Neuronal stem cell (in vitro differentiated cells): ENCODE results near the gene SLC22A17.

Experiments used
- DNase-seq: peaks from one replicate; pipeline ENCODE4 v3.0.0-alpha.2; 2013; ENCODE audit warnings: low spot score
- H2AFZ ChIP-seq: one replicate; pipeline ENCODE4 v1.6.1; 2013; ENCODE audit warnings: mild to moderate bottlenecking, low read length, inconsistent platforms
- H2AK5ac ChIP-seq: 2 replicates; pipeline ENCODE4 v1.6.1; 2013; ENCODE audit warnings: low read depth, mild to moderate bottlenecking, inconsistent platforms, low read length, moderate library complexity, mixed read lengths
- H2BK120ac ChIP-seq: 2 replicates; pipeline ENCODE4 v1.6.1; 2013; ENCODE audit warnings: low read depth, mild to moderate bottlenecking, inconsistent platforms, low read length, moderate library complexity, mixed read lengths
- H2BK12ac ChIP-seq: one replicate; pipeline ENCODE4 v1.6.1; 2013; ENCODE audit warnings: low read length, inconsistent platforms
- H2BK15ac ChIP-seq: 2 replicates; pipeline ENCODE4 v1.6.1; 2013; ENCODE audit warnings: mild to moderate bottlenecking, low read length, inconsistent platforms, mixed read lengths
- H2BK5ac ChIP-seq: one replicate; pipeline ENCODE4 v1.6.1; 2013; ENCODE audit warnings: inconsistent platforms, mild to moderate bottlenecking, low read length, moderate library complexity
- H3K14ac ChIP-seq: one replicate; pipeline ENCODE4 v1.6.1; 2013; ENCODE audit warnings: low read length, inconsistent platforms
- H3K18ac ChIP-seq: 2 replicates; pipeline ENCODE4 v1.6.1; 2013; ENCODE audit warnings: low read length, inconsistent platforms
- H3K23ac ChIP-seq: 2 replicates; pipeline ENCODE4 v1.6.1; 2013; ENCODE audit warnings: low read depth, mild to moderate bottlenecking, mixed read lengths, low read length, inconsistent platforms; ENCODE audit not compliant: poor library complexity
- H3K27ac ChIP-seq: replicated peaks from 3 replicates; pipeline ENCODE4 v1.5.1; 2013; ENCODE audit warnings: low read length, inconsistent platforms
- H3K27me3 ChIP-seq, 3 experiments: 2 replicates each; pipeline ENCODE4 v1.6.1; 2013; ENCODE audit warnings: low read length in 3 of 3, mild to moderate bottlenecking in 2 of 3, inconsistent platforms in 1 of 3, low read depth in 1 of 3, mixed read lengths in 1 of 3, moderate library complexity in 1 of 3; ENCODE audit not compliant: control insufficient read depth in 3 of 3, insufficient read depth in 3 of 3
- H3K36me3 ChIP-seq, 2 donors: replicated peaks in 1 of 2; 2 replicates each; pipeline ENCODE4 v1.6.1; 2013; ENCODE audit warnings: low read length in 2 of 2; ENCODE audit not compliant: control insufficient read depth in 2 of 2, insufficient read depth in 2 of 2
- H3K4ac ChIP-seq: 2 replicates; pipeline ENCODE4 v1.6.1; 2013; ENCODE audit warnings: inconsistent platforms, mild to moderate bottlenecking, low read length, moderate library complexity
- H3K4me1 ChIP-seq, 2 donors: 1 replicate in 1 of 2; 2 replicates in 1 of 2; pipeline ENCODE4 v1.6.1; 2013; ENCODE audit warnings: low read length in 2 of 2, low read depth in 1 of 2; ENCODE audit not compliant: control insufficient read depth in 2 of 2, insufficient read depth in 1 of 2
- H3K4me2 ChIP-seq: one replicate; pipeline ENCODE4 v1.6.1; 2013; ENCODE audit warnings: mild to moderate bottlenecking, low read length, inconsistent platforms; ENCODE audit not compliant: insufficient read depth, poor library complexity, severe bottlenecking
- H3K4me3 ChIP-seq, 2 donors: 2 replicates each; pipeline ENCODE4 v1.5.1; 2013; ENCODE audit warnings: low read length in 2 of 2, mild to moderate bottlenecking in 2 of 2, inconsistent platforms in 1 of 2, moderate library complexity in 1 of 2
- H3K79me1 ChIP-seq: one replicate; pipeline ENCODE4 v1.6.1; 2013; ENCODE audit warnings: low read depth, mild to moderate bottlenecking, inconsistent platforms, low read length, moderate library complexity
- H3K9ac ChIP-seq: one replicate; pipeline ENCODE4 v1.6.1; 2013; ENCODE audit warnings: mild to moderate bottlenecking, low read depth, low read length, inconsistent platforms; ENCODE audit not compliant: poor library complexity
- H3K9me3 ChIP-seq, 2 donors: replicated peaks in 1 of 2; 2 replicates each; pipeline versions ENCODE3 to v1.6.1; 2013; ENCODE audit warnings: low read length in 2 of 2, mild to moderate bottlenecking in 2 of 2, inconsistent platforms in 1 of 2, low read depth in 1 of 2, mixed read lengths in 1 of 2, moderate library complexity in 1 of 2; ENCODE audit not compliant: control insufficient read depth in 2 of 2, insufficient read depth in 1 of 2
- H4K8ac ChIP-seq: one replicate; pipeline ENCODE4 v1.6.1; 2013; ENCODE audit warnings: low read depth, mild to moderate bottlenecking, inconsistent platforms, low read length, moderate library complexity
- H4K91ac ChIP-seq: one replicate; pipeline ENCODE4 v1.6.1; 2013; ENCODE audit warnings: low read length, low read depth, mild to moderate bottlenecking, inconsistent platforms; ENCODE audit not compliant: poor library complexity
- WGBS, 2 donors: extraction: QIAGEN DNeasy Blood & Tissue Kit; methylation state at CpG; one replicate each; pipeline ENCODE4 v1.1.7; 2013; ENCODE audit warnings: missing lambda C conversion rate in 2 of 2, mixed read lengths in 1 of 2; ENCODE audit not compliant: insufficient read length in 2 of 2, insufficient replicate concordance in 1 of 2; ENCODE audit errors: extremely low coverage in 2 of 2; 5-methylcytosine and 5-hydroxymethylcytosine counted together

Gene SLC22A17

GRCh38 chr14:23324993-23325392 lies 27.7 kb downstream of the SLC22A17 start:
- H3K23ac ChIP-seq: no peak overlapping the region
- DNase-seq: no peak

GRCh38 chr14:23324455-23324846 lies 28.2 kb downstream of the SLC22A17 start:
- Histone ChIP-seq H3K36me3 (peaks cover 25 to 49% of the 10 kb centered on the region in 2 donors), H3K79me1 (peaks cover 7% of the 10 kb centered on the region), H2BK120ac (no peak overlapping the region), H3K9me3 (no peaks in the 10 kb centered on the region), H2BK5ac (no peak overlapping the region), H2AFZ (no peak overlapping the region), H3K4me2 (no peak overlapping the region), H3K14ac (no peak overlapping the region), H3K27ac (no peak overlapping the region), H4K91ac (no peak overlapping the region), H3K4ac (no peak overlapping the region), H3K27me3 (no peaks in the 10 kb centered on the region), H2AK5ac (no peak overlapping the region), H3K23ac (no peak overlapping the region), H3K4me3 (no peak overlapping the region), H4K8ac (no peak overlapping the region), H3K9ac (no peak overlapping the region), H2BK15ac (no peak overlapping the region), H2BK12ac (no peak overlapping the region), H3K18ac (no peak overlapping the region), H3K4me1 (peaks cover 11 to 14% of the 10 kb centered on the region in 2 donors)
- no CpG with 5 or more reads among the region's 2 CpGs for WGBS, 2 donors
- no peak for DNase-seq

More at GRCh38 chr14:23324993-23325392, 27.7 kb downstream of the SLC22A17 start:
- H3K36me3 ChIP-seq: peaks cover 25 to 43% of the 10 kb centered on the region in 2 donors
- no peak overlapping the region for H4K91ac ChIP-seq
- H3K4me2 ChIP-seq: no peak overlapping the region
- no peak overlapping the region for H3K4ac ChIP-seq
- no CpG with 5 or more reads among the region's 7 CpGs for WGBS, 2 donors
- H3K4me1 ChIP-seq: peaks cover 11 to 12% of the 10 kb centered on the region in 2 donors
- no peaks in the 10 kb centered on the region for H3K27me3 ChIP-seq
- peaks cover 7% of the 10 kb centered on the region for H3K79me1 ChIP-seq
- H2BK15ac ChIP-seq: no peak overlapping the region
- no peak overlapping the region for H3K27ac ChIP-seq
- no peak overlapping the region for H3K14ac ChIP-seq
- H2AK5ac ChIP-seq: no peak overlapping the region
- no peaks in the 10 kb centered on the region for H3K9me3 ChIP-seq
- no peak overlapping the region for H2BK120ac ChIP-seq
- no peak overlapping the region for H2BK5ac ChIP-seq
- no peak overlapping the region for H3K9ac ChIP-seq
- H3K4me3 ChIP-seq: no peak overlapping the region
- no peak overlapping the region for H4K8ac ChIP-seq
- no peak overlapping the region for H2AFZ ChIP-seq
- H3K18ac ChIP-seq: no peak overlapping the region
- no peak overlapping the region for H2BK12ac ChIP-seq

- Histone ChIP-seq H2AFZ (no peak overlapping the region), H3K18ac (no peak overlapping the region), H2BK12ac (no peak overlapping the region), H3K36me3 (peaks cover 25 to 53% of the 10 kb centered on the region in 2 donors), H3K4me3 (no peak overlapping the region), H3K4me1 (peaks cover 11 to 14% of the 10 kb centered on the region in 2 donors), H3K23ac (no peak overlapping the region), H3K27ac (no peak overlapping the region), H3K4ac (no peak overlapping the region), H3K79me1 (peaks cover 7% of the 10 kb centered on the region), H2BK120ac (no peak overlapping the region), H3K27me3 (no peaks in the 10 kb centered on the region), H3K9me3 (no peaks in the 10 kb centered on the region), H2BK15ac (no peak overlapping the region), H2AK5ac (no peak overlapping the region), H3K4me2 (no peak overlapping the region), H3K9ac (no peak overlapping the region), H4K91ac (no peak overlapping the region), H2BK5ac (no peak overlapping the region), H3K14ac (no peak overlapping the region), H4K8ac (no peak overlapping the region)
- no peak for DNase-seq
- WGBS, 2 donors: no CpG with 5 or more reads among the region's 18 CpGs
Observed at GRCh38 chr14:23323838-23324454, 28.7 kb downstream of the SLC22A17 start.

- no CpG with 5 or more reads among the region's 10 CpGs for WGBS, 2 donors
- Histone ChIP-seq H3K27ac (peak overlapping the region; percentile 86), H3K4ac (no peak overlapping the region), H3K23ac (no peak overlapping the region), H3K79me1 (peaks cover 7% of the 10 kb centered on the region), H2AK5ac (no peak overlapping the region), H2BK5ac (no peak overlapping the region), H3K4me2 (peak overlapping the region; percentile 61), H3K9me3 (no peaks in the 10 kb centered on the region), H2BK15ac (no peak overlapping the region), H3K4me3 (peak overlapping the region; percentile 84 to 88), H3K4me1 (peaks cover 11 to 14% of the 10 kb centered on the region in 2 donors), H2AFZ (no peak overlapping the region), H3K27me3 (no peaks in the 10 kb centered on the region), H2BK120ac (no peak overlapping the region), H2BK12ac (no peak overlapping the region), H4K8ac (no peak overlapping the region), H3K36me3 (peaks cover 25 to 56% of the 10 kb centered on the region in 2 donors), H3K14ac (no peak overlapping the region), H3K18ac (no peak overlapping the region), H3K9ac (no peak overlapping the region), H4K91ac (no peak overlapping the region)
- DNase-seq: no peak
Observed at GRCh38 chr14:23322568-23323517, 29.8 kb downstream of the SLC22A17 start.
